ENCODE results near the gene IER2. TPM values are rescaled to one million over a fixed set of nuclear protein-coding genes. Genes with fewer than 3 reads are reported as not detected.

IER2 gene
- total and polyA plus RNA-seq, 9 of the 15 experiments (the other 6 are each of a cell fraction or from before 2014, with no cell fraction given) = 4.5 to 205 (median 23.7) TPM

DNA sequence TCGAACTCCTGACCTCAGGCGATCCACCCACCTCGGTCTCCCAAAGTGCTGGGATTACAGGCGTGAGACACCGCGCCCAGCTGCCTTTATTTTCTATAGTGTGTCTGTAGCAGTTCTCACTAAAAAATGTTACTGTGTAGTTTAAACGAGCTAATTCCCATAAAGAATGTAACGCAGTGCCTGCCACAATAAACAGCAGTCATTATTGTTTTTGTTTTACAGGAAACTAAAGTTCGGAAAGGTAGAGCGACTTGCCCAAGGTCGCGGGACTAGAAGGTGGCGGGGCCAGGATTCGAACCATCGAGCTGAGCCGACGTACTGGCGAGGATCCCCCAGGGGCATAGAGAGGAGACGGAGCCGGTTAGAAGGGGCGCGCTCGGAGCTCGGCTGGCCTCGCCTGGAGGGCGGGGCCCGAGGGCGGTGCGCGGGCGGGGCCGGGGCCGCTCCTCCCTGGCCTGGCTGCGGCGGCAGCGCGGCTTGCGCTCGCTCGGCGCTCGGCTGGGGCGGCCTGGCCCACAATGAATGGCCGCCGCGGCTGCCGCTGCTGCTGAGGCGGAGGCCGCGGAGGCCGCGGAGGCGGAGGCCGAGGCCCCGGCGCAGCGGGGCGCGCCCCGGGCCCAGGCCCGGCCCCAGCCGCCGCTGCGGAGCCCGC is 32.3 kb upstream of the IER2 start, which contains the start of gene NACC1:
NACC1 (plus strand) TSS at position 493 of the 652 bp plus-strand sequence. CDS start 16,944 bp downstream, outside the sequence.
- Histone ChIP-seq H4K20me1 (replicated peaks; ENCODE audit: control insufficient read depth, insufficient read depth, low read length) (peaks cover 38% of the 10 kb centered on the region), H3K27me3 (ENCODE audit: control insufficient read depth in 2 of 2, insufficient read depth in 2 of 2, low read length in 2 of 2) (no peaks in the 10 kb centered on the region), H3K9me3 (replicated peaks; ENCODE audit: control insufficient read depth, insufficient read depth, low read depth, low read length) (no peaks in the 10 kb centered on the region), H2AFZ (ENCODE audit: low read depth, low read length) (peak within 1 kb of the TSS; percentile 69), H3K4me1 (replicated peaks in 1 of 2; ENCODE audit: control insufficient read depth in 2 of 2, insufficient read depth in 2 of 2, low read length in 2 of 2) (peaks cover 21 to 50% of the 10 kb centered on the region in 2 experiments; a peak in 4 of 5 replicates), H3K9ac (ENCODE audit: insufficient read depth in 1 of 2, low read depth in 2 of 2, low read length in 2 of 2) (peak within 1 kb of the TSS; percentile 91 to 97), H3K9me1 (ENCODE audit: control insufficient read depth, insufficient read depth, low read length) (peaks cover 12% of the 10 kb centered on the region), H3K36me3 (ENCODE audit: control insufficient read depth, insufficient read depth, low read length) (peaks cover 64% of the 10 kb centered on the region), H3K79me2 (ENCODE audit: control insufficient read depth, insufficient read depth, low read length) (peaks cover 81% of the 10 kb centered on the region), H3K27ac (ENCODE audit: extremely low read depth, low read depth, low read length) (peak within 1 kb of the TSS; percentile 95), H3K4me2 (ENCODE audit: insufficient read depth, low read length) (peak within 1 kb of the TSS; percentile 96), H3K4me3 (peak within 1 kb of the TSS; percentile 99)
- under 1% methylated on average over 50 of the region's 65 CpGs for WGBS (ENCODE audit: insufficient coverage, low coverage, missing lambda C conversion rate)
- peak; percentile 92 for ATAC-seq
- no TSS peak for BruUV-seq (replicated peaks)
- intact Hi-C loops (cut with micrococcal nuclease) = loop anchor here (2.0 kb wide), 2 partner anchors 15 to 33 kb away; partner anchors contain the start of genes IER2, LYL1 and STX10
- CTCF ChIA-PET (ENCODE audit: low intra/inter-chr PET ratio) = no interaction called here
- FAIRE-seq = peak; percentile 84
- in situ Hi-C loops (cut with MboI) = no loop called here
- POLR2A ChIA-PET = interaction anchor here (0.5 to 4.9 kb wide), 13 partner anchors 9 to 785 kb away, joined by 3 to 31 read pairs (median 4); partner anchors contain the start of genes IER2, RNASEH2A and STX10
- DNase-seq (ENCODE audit: extremely low read depth in 1 of 4, low spot score in 3 of 4) = peak; percentile 87 to 97 (median 92)
- TF ChIP-seq ZBTB12 (CRISPR knock-in tag; IDR thresholded peaks at IDR 0.05) (no peak), NFE2 (IDR thresholded peaks at IDR 0.05; ENCODE audit: low read depth) (no peak), PPARD (CRISPR knock-in tag; IDR thresholded peaks at IDR 0.05) (no peak), VEZF1 (CRISPR knock-in tag; IDR thresholded peaks at IDR 0.05) (peak; percentile 74), GTF3C2 (IDR thresholded peaks at IDR 0.05; ENCODE audit: borderline replicate concordance, extremely low read depth, insufficient read length) (peak; percentile 91), ZNF316 (IDR thresholded peaks at IDR 0.05) (no peak), ZBTB17 (CRISPR knock-in tag; IDR thresholded peaks at IDR 0.05) (peak; percentile 99), GABPB1 (CRISPR knock-in tag; IDR thresholded peaks at IDR 0.05) (no peak)
- TF ChIP-seq, protein P1, sequence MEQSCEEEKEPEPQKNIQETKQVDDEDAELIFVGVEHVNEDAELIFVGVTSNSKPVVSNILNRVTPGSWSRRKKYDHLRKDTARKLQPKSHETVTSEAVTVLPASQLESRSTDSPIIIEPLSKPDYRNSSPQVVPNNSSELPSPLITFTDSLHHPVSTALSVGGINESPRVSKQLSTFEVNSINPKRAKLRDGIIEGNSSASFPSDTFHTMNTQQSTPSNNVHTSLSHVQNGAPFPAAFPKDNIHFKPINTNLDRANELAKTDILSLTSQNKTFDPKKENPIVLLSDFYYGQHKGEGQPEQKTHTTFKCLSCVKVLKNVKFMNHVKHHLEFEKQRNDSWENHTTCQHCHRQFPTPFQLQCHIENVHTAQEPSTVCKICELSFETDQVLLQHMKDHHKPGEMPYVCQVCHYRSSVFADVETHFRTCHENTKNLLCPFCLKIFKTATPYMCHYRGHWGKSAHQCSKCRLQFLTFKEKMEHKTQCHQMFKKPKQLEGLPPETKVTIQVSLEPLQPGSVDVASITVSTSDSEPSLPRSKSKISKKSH (CRISPR knock-in tag; IDR thresholded peaks at IDR 0.05) = no peak
